Mucosa of rectum (tissue), 2 donors: ENCODE data around the gene AGBL3.

ENCODE experiments used
- H3K27ac ChIP-seq, 2 donors: one replicate each; pipeline ENCODE4 v1.7.0; 2013; ENCODE audit warnings: inconsistent platforms in 2 of 2, low read depth in 2 of 2, low read length in 2 of 2
- H3K27me3 ChIP-seq, 2 donors: one replicate each; pipeline ENCODE4 v1.7.0; 2013; ENCODE audit warnings: low read length in 2 of 2; ENCODE audit not compliant: control insufficient read depth in 2 of 2, insufficient read depth in 2 of 2
- H3K36me3 ChIP-seq, 2 donors: one replicate each; pipeline ENCODE4 v1.7.0; 2013; ENCODE audit warnings: low read length in 2 of 2; ENCODE audit not compliant: control insufficient read depth in 2 of 2, insufficient read depth in 2 of 2
- H3K4me1 ChIP-seq, 2 donors: one replicate each; pipeline ENCODE4 v1.7.0; 2013; ENCODE audit warnings: low read length in 2 of 2, mild to moderate bottlenecking in 1 of 2; ENCODE audit not compliant: control insufficient read depth in 2 of 2, insufficient read depth in 2 of 2
- H3K4me3 ChIP-seq, 2 donors: one replicate each; pipeline ENCODE4 v1.7.0; 2013; ENCODE audit warnings: low read length in 2 of 2
- H3K9ac ChIP-seq, 2 donors: one replicate each; pipeline ENCODE4 v1.7.0; 2013; ENCODE audit warnings: low read length in 2 of 2, low read depth in 1 of 2, mild to moderate bottlenecking in 1 of 2
- H3K9me3 ChIP-seq, 2 donors: one replicate each; pipeline ENCODE4 v1.7.0; 2013; ENCODE audit warnings: low read length in 2 of 2; ENCODE audit not compliant: control insufficient read depth in 2 of 2
- donor health status: healthy.
- donor health status: Normal muscosa, but diverticular disease.

AGBL3 gene

GRCh38 chr7:135181261-135181928 is 195.1 kb downstream of the AGBL3 start:
- Histone ChIP-seq H3K27ac (no peak overlapping the region), H3K9me3 (peaks cover 13 to 15% of the 10 kb centered on the region in 2 donors), H3K36me3 (peaks cover 17 to 22% of the 10 kb centered on the region in 2 donors), H3K9ac (no peak overlapping the region), H3K27me3 (no peaks in the 10 kb centered on the region), H3K4me1 (no peaks in the 10 kb centered on the region), H3K4me3 (no peak overlapping the region)

GRCh38 chr7:135181929-135182678 is 195.8 kb downstream of the AGBL3 start:
- Histone ChIP-seq H3K4me1 (no peaks in the 10 kb centered on the region), H3K27ac (no peak overlapping the region), H3K27me3 (no peaks in the 10 kb centered on the region), H3K4me3 (no peak overlapping the region), H3K36me3 (peaks cover 24% of the 10 kb centered on the region in 2 donors), H3K9ac (no peak overlapping the region), H3K9me3 (peaks cover 13 to 15% of the 10 kb centered on the region in 2 donors)

- H3K27ac ChIP-seq, result no peak overlapping the region
- peaks cover 13 to 15% of the 10 kb centered on the region in 2 donors for H3K9me3 ChIP-seq
- no peak overlapping the region for H3K4me3 ChIP-seq
- no peaks in the 10 kb centered on the region for H3K4me1 ChIP-seq
- H3K27me3 ChIP-seq, result no peaks in the 10 kb centered on the region
- H3K36me3 ChIP-seq, result peaks cover 27 to 32% of the 10 kb centered on the region in 2 donors
- H3K9ac ChIP-seq, result no peak overlapping the region
Measured at GRCh38 chr7:135183478-135183877, 197.2 kb downstream of the AGBL3 start.

- H3K9me3 ChIP-seq, result peaks cover 13 to 15% of the 10 kb centered on the region in 2 donors
- H3K36me3 ChIP-seq, result peaks cover 34 to 39% of the 10 kb centered on the region in 2 donors
- H3K9ac ChIP-seq, result no peak overlapping the region
Measured at GRCh38 chr7:135184254-135184841, 198.0 kb downstream of the AGBL3 start.

More at GRCh38 chr7:135184254-135184841, 198.0 kb downstream of the AGBL3 start:
- Histone ChIP-seq H3K4me3 (no peak overlapping the region), H3K4me1 (no peaks in the 10 kb centered on the region), H3K27ac (no peak overlapping the region), H3K27me3 (no peaks in the 10 kb centered on the region)
